GM13976 (cell line): ENCODE data around the gene AFDN.

Experiments
- DNase-seq: peaks from one replicate; pipeline ENCODE4 v3.0.0; 2012; ENCODE audit warnings: low spot score
- in situ Hi-C: fragments of 300-500 bp; cut with MboI; formaldehyde crosslinking; loops from one replicate; pipeline ENCODE4 v1.12.0; 2022; ENCODE audit warnings: low sequenced_read_pairs, mixed read lengths, inconsistent platforms; ENCODE audit not compliant: unreplicated experiment
- TF ChIP-seq, protein P1 (sequence below): IDR thresholded peaks from 2 replicates; pipeline ENCODE4 v1.5.1; 2012; ENCODE audit warnings: borderline replicate concordance, mild to moderate bottlenecking; ENCODE audit not compliant: insufficient read depth; ENCODE audit errors: extremely low read depth, missing control alignments, control extremely low read depth

Gene AFDN

DNA sequence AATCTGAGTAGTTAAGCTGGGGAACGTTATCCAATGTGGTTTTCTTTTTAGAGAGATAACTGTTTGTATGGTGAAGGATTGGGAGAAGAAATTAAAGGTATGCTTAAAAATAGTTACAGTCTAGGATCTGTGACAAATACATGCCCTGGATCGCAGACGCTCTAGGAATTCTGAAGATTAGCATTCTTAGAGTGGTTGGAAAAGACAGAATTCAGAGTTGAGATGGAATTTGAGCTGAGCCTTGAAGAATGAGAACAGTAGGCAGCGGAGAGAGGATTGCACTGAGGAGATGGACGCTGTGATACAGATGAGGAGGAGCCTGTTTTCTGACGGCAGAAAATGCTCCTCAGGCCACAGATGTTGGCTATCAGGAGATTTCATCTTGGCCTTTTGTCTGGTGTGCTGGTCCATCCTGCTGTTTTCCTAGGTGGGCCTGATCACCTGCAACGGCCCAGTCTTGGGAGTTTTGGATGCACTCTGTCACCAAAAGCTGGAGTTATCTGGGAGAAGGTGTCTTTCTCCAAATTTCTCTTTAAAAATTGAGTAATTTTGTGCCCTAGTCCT, 122.5 kb downstream of the AFDN start:
- in situ Hi-C loops: no loop called here
- no peak for DNase-seq
- TF ChIP-seq, protein P1, sequence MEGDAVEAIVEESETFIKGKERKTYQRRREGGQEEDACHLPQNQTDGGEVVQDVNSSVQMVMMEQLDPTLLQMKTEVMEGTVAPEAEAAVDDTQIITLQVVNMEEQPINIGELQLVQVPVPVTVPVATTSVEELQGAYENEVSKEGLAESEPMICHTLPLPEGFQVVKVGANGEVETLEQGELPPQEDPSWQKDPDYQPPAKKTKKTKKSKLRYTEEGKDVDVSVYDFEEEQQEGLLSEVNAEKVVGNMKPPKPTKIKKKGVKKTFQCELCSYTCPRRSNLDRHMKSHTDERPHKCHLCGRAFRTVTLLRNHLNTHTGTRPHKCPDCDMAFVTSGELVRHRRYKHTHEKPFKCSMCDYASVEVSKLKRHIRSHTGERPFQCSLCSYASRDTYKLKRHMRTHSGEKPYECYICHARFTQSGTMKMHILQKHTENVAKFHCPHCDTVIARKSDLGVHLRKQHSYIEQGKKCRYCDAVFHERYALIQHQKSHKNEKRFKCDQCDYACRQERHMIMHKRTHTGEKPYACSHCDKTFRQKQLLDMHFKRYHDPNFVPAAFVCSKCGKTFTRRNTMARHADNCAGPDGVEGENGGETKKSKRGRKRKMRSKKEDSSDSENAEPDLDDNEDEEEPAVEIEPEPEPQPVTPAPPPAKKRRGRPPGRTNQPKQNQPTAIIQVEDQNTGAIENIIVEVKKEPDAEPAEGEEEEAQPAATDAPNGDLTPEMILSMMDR: no peak

DNA sequence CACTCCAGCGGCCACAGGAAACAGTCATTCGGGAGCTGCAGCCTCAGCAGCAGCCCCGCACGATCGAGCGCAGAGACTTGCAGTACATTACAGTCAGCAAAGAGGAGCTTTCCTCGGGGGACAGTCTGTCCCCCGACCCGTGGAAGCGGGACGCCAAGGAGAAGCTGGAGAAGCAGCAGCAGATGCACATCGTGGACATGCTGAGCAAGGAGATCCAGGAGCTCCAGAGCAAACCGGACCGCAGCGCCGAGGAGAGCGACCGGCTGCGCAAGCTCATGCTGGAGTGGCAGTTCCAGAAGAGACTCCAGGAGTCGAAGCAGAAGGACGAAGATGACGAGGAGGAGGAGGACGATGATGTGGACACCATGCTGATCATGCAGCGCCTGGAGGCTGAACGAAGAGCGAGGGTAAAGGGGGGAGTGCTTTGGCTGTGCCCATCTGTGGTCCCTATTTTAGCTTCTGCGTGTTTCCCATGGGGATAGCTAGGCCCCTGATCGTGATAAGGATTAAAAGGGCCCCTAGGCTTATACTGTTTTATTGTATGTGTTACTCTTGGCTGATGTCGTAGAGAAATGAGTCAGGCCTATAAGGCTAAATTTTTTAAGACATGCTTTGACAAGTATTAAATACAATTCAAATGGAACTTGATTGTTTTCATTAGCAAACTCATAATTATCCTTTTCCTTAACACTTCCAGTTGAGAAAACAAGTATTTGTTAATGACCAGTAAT, 125.2 kb downstream of the AFDN start:
- in situ Hi-C loops: no loop called here
- no peak for DNase-seq
- TF ChIP-seq, protein P1: no peak

DNA sequence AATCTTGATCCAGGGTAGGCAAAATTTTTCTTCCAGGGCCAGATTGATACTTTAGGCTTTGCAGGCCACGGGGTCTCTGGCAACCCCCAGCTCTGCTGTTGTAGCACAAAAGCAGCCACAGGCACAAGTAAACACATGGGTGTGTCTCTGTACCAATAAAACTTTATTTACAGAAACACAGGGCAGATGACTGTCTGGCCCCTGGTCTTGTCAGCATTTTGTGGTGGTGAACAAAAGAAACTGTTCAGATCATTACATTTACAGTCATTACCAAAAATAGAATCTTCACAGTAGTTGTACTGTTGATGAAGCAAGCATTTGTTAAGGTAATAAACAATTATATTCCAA, 125.8 kb downstream of the AFDN start:
- TF ChIP-seq, protein P1: no peak
- DNase-seq: no peak
- in situ Hi-C loops: no loop called here

DNA sequence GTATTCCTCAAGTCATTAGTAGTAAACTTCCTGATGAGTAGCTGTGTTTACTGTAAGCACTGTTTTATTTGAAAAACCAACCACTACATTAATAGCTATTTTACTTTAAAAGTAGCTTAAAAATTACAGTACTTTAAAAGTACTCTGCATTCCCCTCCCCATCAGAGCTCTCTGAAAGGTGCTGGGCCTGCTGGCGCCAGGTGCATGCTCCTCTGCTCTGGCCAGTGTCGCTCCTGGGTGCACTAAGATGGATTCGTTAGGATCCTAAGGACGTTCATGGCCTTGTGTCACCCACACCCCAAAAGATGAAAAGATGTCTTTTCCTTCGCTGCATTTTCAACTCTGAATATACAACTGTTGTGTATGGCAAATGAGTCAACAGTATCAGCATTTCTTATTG, 126.8 kb downstream of the AFDN start:
- TF ChIP-seq, protein P1: no peak
- DNase-seq: no peak
- in situ Hi-C loops: no loop called here

DNA sequence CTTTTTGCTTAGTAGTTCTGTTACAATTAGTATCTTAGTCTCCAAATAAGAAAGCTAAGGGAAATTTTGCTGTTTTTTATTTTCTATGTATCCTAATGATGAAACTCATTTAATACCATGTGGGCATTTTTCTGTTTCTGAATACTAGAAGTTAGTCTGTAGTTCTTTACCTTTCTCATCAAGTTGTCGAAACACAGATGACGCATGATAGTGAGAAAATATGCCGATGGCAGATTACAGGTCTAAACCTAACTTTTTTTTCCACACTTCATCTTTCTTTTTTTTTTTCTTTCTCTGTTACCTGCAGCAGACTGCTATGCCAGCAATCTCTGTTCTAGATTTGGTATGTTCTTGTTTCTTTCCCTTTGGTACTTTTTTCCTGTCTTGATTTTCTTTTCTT, 127.4 kb downstream of the AFDN start:
- in situ Hi-C loops: no loop called here
- DNase-seq: no peak
- TF ChIP-seq, protein P1: no peak

DNA sequence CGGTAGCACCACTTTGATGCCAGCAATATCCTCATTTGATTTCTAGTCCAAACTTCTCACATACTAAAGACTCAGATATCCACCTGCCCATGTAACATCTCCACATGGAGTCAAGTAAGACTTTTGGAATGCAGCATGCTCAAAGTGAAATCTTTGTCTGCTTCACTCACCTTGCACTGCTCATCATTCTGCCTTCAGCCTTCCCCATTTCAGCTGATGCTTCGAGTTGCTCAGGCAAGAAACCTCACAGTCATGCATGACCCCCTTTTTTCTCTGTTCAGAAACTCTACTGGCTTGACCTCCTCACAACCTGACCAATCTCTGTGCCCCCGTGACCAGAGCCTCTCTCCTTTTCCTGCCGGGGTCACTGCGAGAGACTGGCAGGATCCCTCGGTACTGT, 129.8 kb downstream of the AFDN start:
- in situ Hi-C loops: no loop called here
- no peak for DNase-seq
- TF ChIP-seq, protein P1: no peak
